Stimulated activated CD4-positive, alpha-beta T cell treated with anti-CD3 and anti-CD28 coated beads, Interleukin-12 subunit alpha, Interleukin-12 subunit beta, amount 100 ng/mL, for 24 hours (primary cell): ENCODE measurements around the gene SREBF1.
A peak's percentile ranks its signal among the peaks of the same experiment; 100 is the strongest.

Experiments
- DNase-seq, 2 experiments: peaks; one replicate each; pipeline ENCODE4 v3.0.0-alpha.2; 2020; ENCODE audit warnings: low read depth in 2 of 2

The SREBF1 gene

GRCh38 chr17:17841601-17842025 is 4.8 kb upstream of the SREBF1 start:
- no peak for DNase-seq

DNA sequence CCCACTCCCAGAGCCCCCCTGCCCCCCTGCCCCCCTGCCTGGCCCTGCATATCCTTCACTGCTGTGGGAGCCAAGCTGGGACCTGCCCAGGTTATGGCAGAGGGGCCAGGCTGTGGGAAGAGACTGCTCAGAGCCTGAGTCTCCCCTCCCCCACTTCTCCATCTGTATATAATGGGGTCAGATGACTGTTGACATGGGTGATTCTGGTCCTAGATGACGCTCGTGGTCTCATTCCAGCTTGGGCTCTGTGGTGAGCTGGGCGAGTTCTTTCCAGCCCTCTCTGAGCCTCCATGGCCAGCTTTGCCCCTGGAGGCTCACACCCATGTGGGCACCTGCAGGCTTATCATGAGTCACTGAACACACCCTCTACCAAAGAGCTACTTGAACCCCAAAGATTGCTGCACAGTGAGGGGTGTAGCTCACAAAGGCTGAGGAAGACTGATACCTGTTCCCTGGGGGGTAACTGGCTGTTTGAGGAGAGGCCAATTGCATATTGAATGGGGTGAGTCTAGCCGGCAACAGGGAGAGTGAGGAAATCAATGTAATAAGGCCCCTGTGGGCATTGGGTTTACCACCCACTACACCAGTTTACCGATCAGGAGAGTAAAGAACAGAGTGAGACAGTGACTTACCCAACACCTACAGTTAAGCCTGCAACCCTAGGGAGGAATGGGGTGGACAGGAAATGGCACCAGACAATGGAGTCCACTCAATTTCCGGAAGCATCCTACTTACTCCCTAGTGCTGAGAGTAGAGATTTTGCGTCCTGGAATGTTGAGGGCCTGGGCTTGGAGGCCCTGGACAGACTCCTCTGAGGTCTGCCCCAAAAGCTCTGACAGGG is 4.2 kb upstream of the SREBF1 start:
- DNase-seq = no peak

- DNase-seq = peak in 1 of 2 experiments; percentile 75
These were observed 3.3 kb upstream of the SREBF1 start for GRCh38 chr17:17839791-17840707.

DNA sequence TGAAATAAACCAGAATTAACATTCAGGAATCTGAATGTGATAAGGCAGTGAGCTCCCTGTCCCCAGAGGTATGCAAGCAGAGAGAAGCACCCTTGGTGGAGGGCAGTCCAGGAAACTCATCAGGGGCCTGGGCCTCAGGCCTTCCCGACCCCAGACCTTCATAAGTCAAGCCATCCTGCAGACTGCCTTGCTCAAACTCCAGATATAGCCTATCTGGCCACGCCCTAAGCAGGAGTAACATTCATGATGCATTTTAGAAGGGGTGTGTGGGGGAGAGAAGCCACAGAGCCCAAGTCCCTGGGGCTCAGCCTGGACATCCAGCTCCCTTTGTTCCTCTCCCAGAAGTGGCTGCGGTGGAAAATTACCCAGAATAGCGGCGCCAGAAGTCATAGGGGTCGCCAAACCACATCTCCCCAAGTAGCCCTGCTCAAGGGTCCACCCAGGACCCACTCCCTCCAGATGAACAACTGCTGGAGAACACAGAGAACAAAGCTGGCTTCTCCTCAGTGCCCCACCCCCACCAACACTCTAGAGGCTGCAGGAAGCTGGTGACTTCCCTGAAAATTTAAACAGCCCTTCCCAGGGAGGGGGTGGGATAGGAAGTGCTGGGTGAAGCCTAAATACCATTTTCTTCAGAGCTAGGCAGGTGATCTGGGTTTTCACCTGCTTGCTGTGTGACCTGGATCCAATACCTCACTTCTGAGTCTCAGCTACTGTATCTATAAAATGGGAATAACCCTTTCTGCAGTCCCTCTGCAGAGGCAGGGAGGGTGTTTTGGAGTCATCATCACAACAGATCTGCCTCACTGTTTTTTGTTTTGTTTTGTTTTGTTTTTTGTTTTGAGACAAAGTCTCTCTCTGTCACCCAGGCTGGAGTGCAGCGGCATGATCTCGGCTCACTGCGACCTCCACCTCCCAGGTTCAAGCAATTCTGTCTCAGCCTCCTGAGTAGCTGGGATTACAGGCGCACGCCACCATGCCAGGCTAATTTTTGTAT is 1.5 kb upstream of the SREBF1 start:
- no peak for DNase-seq

DNA sequence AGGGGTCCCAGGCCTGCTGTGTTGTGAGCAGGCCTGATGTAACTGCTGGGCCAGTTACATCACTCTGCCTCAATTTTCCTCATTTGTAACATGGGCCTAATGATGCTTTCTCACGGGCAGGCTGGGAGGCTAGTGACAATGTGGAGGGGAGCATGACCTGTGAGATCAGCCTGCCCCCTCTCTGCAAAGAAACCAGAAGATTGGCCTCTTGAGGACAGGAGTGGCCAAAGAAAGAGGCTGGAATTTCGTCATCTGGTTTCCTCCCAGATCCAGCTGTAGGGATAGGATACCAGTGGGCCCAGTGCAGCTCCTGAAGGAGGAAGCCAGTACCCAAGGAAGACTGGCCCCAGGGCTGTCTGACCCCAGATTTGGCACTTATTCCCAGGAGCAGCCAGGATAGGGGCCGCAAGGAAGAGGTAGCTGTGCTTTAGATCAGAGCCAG is 615 bp upstream of the SREBF1 start:
- no peak for DNase-seq

GRCh38 chr17:17836250-17836817 is 452 bp downstream of the SREBF1 start:
- DNase-seq = peak; percentile 89 to 98

- no peak for DNase-seq
These were observed 1.2 kb downstream of the SREBF1 start for GRCh38 chr17:17835415-17836249.

- DNase-seq = no peak
These were observed 1.8 kb downstream of the SREBF1 start for GRCh38 chr17:17834974-17835373.

GRCh38 chr17:17833658-17834357 is 3.0 kb downstream of the SREBF1 start:
- DNase-seq = no peak

GRCh38 chr17:17832032-17832363 is 4.8 kb downstream of the SREBF1 start:
- DNase-seq = no peak

DNA sequence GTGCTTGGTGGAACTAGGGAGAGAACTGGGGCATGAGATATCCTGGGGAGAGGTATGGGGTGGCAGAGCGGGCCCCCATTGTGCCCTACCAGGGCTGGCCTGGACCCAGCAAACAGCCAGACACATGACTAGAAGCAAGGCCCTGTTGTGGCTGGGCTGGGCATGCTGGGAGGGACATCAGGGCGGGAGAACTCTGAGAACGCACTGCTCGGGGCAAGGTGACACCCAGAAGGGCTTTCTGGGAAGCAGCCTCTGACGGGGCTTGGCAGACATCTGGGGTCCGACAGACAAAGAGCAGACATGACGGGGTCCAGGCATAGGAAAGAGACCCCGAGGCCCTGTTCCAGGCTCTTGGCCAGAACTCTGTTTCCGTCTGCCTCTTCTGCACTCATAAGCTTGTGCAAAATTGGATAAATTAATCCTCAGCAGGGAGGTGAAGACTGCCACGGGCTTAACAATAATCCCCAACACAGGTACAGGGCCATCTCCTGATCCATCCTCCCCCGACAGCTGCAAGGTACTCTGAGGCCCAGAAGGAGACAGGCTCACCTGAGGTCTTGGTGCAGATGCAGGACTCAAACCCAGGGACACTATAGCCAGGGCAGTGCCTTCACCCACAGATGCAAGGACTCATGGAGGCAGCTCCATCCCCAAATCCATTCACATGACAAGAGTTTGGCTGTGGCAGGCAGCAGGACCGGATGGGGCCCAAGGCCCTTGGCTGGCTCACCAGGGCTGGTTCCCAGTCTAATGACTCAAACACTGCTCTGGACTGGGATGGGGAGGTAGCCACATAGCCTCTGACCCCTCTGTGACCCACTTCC is 5.4 kb downstream of the SREBF1 start:
- no peak for DNase-seq

DNA sequence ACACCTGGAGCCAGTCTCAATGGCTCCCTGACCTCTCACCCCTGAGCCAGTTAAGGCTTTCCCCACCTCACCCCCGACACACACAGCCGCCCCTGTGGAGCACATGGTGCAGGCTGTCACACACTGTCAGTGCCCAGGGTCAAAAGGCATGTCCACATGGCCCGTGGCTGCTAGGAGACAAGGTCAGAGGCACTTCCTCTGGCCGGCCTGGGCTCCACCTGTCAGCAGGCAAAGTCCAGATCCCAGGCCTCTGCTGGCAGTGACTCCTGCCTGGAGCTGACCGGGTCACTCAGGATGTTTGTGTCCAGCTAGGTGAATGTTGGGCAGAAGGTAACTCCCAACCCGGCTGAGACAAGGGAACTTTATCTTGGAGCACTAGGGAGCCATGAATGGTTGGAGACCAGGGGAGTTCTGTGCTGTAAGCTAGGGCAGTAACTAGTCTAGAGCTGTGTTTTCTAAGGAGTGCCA is 6.0 kb downstream of the SREBF1 start:
- no peak for DNase-seq

GRCh38 chr17:17830269-17830567 is 6.6 kb downstream of the SREBF1 start:
- no peak for DNase-seq

DNA sequence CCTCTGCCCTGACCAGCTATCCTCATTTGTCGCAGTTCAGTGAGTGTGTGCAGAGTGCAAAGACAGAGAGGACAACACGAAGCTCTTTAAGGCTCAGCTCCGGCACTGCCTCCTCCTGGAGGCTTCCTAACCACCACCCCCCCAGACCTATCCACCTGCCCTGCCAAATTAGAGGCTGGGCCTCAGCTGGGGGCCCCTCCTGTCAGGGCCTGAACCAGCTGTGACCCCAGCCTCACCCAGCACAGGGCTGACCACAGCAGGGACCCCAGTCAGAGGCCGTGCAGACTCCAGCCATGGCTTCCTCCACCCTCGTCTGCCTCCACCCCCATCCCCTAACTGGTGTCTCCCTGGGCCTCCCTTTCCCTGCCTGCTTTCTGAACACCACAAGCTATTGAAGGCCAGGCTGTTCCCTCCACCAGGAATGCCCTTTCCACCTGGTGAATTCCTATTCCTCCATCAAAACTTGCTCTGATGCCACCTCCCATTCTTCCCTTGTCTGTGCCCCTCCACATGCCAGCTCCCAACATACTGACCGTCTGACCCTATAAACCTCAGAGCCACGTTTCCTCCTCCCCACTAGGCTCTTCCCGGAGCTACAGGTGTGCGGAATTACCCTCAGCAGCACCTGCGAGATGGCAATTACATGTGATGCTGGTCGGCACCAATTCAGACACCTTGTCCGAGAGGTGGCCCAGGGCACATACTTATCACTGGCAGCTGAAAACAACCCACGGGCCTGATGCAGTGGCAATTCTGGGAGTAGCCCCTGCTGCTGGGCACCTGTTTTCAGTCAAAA is 8.8 kb downstream of the SREBF1 start:
- DNase-seq = no peak

DNA sequence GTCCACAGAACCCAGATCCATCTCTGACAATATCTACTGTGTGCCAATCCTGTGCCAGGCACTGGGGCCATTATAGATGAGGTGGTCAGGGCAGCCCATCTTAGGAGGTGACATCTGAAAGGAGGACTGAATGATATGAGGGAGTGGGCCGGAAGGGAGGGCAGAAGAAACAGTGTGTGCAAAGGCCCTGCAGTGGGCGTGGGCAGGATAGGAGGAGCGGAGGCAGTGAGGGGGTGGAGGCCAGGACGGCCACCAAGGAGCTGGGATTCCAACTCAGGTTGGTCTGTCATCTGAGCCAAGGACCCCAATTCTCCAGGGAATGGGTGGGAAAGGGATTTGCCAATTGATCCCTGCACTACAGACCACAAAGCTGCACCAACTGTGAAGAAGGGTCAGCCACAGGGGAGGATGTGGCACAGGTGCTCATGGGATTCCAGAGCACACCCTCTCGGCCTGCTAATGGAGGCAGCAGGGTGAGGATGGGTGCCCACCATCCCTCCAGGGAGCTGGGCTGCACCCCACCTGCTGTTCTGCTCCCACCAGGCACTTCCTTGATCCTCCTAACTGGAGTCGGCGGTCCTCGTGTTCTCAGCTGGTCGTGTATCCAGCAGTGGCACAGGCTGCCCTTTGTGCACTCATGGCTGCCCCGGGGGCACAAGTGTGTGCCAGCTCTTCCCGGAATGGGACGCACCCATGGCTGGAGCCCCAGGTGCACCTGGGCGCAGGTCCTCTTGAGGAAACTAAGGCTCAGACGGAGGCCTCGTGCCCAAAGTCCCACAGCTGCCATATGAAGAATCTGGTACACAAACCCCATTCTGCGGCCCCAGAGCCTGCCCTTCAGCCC is 9.6 kb downstream of the SREBF1 start:
- no peak for DNase-seq

DNA sequence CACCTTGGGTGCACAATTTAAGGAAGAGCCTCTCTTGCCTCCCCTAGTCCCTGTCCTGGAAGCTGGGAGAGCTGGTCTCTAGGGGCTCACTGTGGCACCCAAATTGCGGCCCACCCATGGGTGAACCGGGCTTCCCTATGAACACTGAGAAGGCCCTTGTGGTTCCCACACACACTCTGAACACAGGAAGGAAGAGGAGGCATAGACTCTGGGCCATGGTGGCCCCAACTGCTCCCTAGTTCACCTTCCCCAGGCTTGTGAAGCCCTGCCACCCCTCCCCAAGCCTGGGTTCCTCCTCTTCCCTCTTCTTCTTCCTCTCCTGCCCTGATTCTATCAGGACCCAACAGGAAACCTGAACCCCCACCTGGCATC is 10.5 kb downstream of the SREBF1 start:
- no peak for DNase-seq
